ENCODE measurements around the gene NLRX1.
"Not testable (repeated sequence)": the region's sequence is repeated elsewhere in the genome, so short reads cannot be mapped to it uniquely, and the experiment has no call there.

NLRX1 gene

DNA sequence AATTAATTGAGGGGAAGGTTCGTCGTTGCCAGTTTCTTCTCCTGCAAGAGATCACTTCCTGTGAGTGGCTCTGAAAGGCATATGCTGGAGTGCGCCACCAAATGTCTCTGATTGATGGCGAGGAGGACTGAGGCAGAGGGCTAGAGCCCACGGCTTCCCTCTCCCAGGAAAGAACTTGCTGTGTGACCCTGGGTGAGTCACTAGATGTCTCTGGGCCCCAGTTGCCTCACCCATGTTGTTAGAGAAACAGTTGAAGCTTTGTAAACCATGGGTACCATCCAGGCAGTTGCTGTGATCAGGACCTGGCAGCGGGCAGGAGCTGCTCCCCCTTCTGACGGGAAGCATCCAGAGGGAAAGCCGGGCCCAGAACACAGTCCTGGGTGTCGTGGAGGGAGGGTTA is 16.5 kb upstream of the NLRX1 start:
- no peak for DNase-seq (ENCODE audit: low read depth)

DNA sequence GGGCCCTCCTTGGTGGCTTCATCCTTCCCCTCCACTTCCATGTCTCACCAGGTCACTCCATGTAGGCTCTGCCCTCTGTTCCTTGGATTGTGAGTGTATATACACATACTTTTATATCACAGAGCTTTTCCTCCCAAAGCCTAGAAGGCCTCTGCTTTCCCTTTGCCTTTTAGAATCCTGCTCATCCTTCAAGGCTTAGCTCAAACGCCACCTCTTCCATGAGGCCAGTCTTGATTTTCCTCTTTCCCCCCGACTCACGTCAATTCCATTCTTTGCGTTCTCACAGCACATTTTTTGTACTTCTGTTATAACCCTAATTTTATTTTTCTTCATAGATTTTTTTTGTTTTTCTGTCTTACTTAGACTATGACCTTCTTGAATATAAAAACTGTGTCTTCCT is 15.9 kb upstream of the NLRX1 start:
- H3K4me3 ChIP-seq (ENCODE audit: low read depth, low read length): no peak overlapping the region
- no peak for DNase-seq (ENCODE audit: low read depth)

More for the DNA sequence above, 16.5 kb upstream of the NLRX1 start:
- no peak overlapping the region for H3K4me3 ChIP-seq (ENCODE audit: low read depth, low read length)

DNA sequence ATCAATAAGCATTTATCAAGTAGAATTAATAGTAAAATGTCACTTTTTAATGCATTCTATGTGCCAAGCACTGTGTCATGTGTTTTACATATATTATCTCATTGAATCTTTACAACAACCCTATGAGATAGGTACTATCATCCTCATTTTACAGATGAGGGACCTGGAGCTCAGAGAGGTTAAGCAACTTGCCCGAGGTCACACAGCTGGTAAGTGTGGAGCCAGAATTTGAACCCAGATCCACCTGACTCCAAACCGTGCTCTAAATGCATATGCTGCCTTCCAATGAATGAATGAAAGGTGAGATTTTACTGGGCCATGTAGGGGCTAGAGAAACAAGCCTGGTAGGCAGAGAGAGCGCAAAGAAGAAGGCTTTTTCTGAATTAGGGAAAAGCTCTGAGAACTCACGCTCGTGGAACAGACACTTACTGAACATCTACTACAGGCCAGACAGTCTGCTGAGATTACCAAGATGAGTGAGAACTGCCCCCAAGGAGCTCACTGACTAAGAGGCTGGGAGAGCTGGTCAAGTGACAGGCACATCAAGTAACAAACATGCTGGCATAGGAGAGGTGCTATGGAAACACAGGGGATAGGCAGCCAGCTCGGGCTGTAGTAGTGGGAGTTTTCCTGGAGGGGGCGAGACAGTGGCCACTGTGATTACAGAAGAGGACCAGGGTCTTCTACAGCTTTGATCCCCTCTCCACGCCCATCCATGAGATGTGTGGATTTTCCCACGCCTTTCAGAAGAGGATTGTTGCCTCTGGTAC is 15.3 kb upstream of the NLRX1 start:
- no peak for DNase-seq (ENCODE audit: low read depth)

DNA sequence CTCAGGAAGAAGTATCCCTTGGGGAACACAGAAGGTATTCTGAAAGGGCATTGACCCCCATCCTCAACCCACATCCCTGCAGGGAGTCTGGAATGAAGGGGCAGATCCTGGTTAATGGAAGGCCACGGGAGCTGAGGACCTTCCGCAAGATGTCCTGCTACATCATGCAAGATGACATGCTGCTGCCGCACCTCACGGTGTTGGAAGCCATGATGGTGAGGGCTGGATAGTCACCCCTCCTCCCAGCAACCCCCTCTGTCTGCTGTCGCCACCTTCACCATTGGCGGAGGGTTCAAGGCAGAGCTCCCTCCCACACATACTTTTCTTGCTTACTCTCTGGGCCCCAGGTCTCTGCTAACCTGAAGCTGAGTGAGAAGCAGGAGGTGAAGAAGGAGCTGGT is 14.3 kb upstream of the NLRX1 start:
- H3K4me3 ChIP-seq (ENCODE audit: low read depth, low read length): no peak overlapping the region
- no peak for DNase-seq (ENCODE audit: low read depth)

More for the DNA sequence above, 15.3 kb upstream of the NLRX1 start:
- no peak overlapping the region for H3K4me3 ChIP-seq (ENCODE audit: low read depth, low read length)

DNA sequence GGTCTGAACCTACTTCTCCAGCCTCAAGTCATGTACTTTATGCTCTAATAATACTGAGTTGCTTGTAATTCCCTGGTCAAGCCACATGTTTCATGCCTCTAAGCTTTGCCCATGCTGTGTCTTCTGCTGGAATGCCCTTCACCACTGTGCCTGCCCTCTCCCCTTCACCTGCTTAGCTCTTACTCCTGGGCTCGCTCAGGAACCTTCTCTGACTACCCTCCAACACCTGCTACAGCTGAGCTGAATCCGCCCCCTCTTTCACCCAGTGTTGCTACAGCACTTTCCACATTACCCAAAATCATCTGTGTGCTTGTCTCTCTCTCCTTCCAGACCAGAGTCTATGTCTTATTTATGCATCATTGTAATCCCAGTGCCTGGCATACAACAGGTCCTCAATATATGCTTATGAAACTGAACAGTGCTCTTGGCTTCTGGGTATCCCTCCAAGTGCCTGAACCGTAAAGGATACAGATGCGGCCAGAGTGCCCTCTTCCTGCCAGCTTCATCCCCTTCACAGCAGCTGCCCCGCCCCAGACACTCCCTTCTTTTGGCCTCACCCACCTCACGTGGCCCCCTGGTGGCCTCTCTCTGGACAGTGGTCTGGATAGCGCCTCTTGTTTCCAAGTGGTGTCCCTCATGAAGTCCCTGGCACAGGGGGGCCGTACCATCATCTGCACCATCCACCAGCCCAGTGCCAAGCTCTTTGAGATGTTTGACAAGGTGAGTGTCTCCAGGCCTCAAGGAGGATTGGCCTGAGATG is 12.6 kb upstream of the NLRX1 start:
- H3K4me3 ChIP-seq (ENCODE audit: low read depth, low read length): no peak overlapping the region
- no peak for DNase-seq (ENCODE audit: low read depth)

DNA sequence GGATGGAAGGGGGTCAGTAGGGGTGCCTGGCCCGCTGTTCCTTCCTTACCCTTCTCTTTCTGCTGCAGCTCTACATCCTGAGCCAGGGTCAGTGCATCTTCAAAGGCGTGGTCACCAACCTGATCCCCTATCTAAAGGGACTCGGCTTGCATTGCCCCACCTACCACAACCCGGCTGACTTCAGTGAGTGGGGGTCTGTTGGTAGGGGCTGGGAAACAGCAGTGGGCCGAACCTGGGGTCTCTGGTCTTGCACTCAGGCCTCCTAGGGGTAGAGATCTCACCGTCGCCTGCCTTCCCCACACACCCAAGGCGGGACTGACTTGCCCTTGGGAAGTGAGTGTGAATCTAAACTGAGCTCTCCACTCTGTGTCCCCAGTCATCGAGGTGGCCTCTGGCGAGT is 12.0 kb upstream of the NLRX1 start:
- H3K4me3 ChIP-seq (ENCODE audit: low read depth, low read length): no peak overlapping the region
- no peak for DNase-seq (ENCODE audit: low read depth)

DNA sequence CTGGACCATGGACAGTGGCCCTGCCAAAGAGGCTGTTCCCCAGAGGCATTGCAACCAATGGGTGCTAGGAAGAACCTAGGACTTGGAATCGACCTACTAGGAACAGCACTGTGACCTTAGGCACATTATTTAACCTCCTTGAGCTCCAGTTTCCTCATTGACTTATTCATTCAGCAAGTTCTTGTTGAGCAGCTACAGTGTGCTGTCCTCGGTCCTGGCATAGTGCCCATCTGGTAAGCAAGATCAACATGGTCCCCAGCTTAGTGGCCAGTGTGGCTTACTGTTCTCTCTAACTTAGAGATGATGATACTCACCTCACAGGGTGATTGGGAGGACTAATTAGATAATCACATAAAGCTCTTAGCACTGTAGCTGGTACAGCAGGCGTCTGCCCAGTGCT is 11.5 kb upstream of the NLRX1 start:
- H3K4me3 ChIP-seq (ENCODE audit: low read depth, low read length): no peak overlapping the region
- no peak for DNase-seq (ENCODE audit: low read depth)

DNA sequence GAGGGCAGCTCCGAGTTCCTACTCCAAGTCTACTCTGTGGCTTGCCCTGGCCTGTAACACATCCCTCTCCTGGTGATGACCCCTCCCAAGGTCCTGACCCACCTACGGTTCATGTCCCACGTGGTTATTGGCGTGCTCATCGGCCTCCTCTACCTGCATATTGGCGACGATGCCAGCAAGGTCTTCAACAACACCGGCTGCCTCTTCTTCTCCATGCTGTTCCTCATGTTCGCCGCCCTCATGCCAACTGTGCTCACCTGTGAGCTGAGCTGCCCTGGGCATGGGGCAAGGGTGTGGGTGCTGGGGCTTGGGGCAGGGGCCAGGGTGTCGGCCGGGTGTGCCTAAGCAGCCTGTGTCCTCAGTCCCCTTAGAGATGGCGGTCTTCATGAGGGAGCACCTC is 10.1 kb upstream of the NLRX1 start:
- no peak for DNase-seq (ENCODE audit: low read depth)

DNA sequence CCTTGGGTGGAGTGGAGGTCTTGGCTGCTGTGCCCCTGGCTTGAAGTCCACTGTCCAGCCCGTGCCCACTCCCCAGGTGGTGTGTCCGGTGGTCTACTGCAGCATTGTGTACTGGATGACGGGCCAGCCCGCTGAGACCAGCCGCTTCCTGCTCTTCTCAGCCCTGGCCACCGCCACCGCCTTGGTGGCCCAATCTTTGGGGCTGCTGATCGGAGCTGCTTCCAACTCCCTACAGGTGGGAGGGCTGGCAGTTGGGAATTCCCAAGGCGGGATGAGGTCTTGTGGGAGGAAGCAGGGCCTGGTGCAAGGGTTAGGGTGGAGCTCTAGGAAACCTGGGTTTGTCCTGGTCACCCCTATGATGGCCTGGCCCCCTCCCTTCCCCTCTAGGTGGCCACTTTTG is 8.4 kb upstream of the NLRX1 start:
- H3K4me3 ChIP-seq (ENCODE audit: low read depth, low read length): no peak overlapping the region
- DNase-seq (ENCODE audit: low read depth): no peak

More for the DNA sequence above, 10.1 kb upstream of the NLRX1 start:
- no peak overlapping the region for H3K4me3 ChIP-seq (ENCODE audit: low read depth, low read length)

DNA sequence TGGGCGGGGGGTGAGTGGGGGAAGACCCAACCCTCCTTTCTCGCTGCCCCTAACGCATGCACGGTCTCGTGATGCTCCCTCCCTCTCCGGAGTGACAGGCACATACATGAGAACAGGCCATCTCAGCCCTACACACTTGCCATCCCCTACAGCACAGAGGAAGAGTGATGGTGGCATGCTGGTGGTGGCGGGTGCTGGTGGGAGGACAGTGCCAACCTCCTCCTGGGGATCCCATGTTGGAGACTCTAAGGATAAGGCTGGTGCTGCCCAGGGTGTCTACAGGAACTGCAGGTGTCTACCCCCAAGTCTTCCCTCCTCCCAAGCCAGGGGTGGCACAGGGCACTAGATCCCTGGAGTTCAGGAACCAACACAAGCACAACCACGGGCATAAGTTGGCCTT is 6.7 kb upstream of the NLRX1 start:
- no peak overlapping the region for H3K4me3 ChIP-seq (ENCODE audit: low read depth, low read length)
- DNase-seq (ENCODE audit: low read depth): no peak

DNA sequence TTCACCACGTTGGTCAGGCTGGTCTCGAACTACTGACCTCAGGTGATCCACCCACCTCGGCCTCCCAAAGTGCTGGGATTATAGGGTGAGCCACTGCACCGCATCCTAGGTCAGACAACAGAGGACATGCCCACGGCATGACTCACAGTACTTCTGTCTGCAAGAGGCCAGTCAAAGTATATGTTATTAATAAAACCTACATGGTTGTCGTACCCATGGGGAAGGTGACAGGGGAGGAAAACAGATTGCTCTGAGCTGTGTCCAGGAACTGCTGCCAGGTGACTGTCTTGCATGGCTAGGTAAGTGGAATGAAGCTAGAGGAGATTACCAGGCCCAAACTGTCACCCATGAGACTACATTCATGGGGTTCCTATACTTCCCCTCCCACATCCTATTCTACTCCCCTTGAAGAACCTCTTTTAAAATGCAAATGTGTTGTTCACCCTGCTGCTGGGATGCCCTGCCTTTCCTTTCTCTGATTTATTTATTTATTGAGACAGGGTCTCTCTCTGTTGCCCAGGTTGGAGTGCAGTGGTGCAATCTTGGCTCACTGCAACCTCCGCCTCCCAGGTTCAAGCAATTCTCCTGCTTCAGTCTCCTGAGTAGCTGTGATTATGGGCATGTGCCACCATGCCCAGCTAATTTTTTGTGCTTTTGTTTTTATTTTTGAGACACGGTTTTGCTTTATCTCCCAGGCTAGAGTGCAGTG is 2.0 kb upstream of the NLRX1 start:
- DNase-seq (ENCODE audit: low read depth): no peak
- H3K4me3 ChIP-seq (ENCODE audit: low read depth, low read length): no peak overlapping the region

DNA sequence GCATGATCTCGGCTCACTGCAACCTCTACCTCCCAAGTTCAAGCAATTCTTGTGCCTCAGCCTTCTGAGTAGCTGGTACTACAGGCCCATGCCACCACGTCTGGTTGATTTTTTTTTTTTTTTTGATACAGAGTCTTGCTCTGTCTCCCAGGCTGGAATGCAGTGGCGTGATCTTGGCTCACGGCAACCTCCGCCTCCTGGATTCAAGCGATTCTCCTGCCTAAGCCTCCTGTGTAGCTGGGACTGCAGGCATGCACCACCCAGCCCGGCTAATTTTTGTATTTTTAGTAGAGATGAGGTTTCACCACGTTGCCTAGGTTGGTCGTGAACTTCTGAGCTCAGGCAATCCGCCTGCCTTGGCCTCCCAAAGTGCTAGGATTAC is 1.5 kb upstream of the NLRX1 start:
- not testable (repeated sequence) for H3K4me3 ChIP-seq (ENCODE audit: low read depth, low read length); DNase-seq (ENCODE audit: low read depth)

DNA sequence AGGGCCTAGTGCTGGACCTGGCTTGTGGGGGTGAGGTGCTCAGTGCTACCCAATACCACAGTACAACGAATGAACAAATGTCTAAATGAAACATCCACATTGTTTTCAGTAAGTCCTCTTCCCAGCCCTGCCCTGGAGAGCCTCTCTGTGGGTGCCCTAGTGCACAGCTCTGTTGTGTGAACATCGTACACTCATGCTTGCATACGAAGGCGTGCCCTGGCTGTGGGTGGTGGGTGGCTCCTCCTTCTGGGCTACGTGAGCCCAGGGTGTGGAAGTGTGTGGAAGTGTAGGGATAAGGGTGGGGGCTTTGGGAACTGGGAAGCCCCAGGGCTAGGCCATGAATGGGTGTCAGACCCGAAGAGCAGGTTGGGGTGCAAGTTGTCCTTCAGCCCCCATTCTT is 592 bp upstream of the NLRX1 start:
- DNase-seq (ENCODE audit: low read depth): no peak
- no peak overlapping the region for H3K4me3 ChIP-seq (ENCODE audit: low read depth, low read length)

DNA sequence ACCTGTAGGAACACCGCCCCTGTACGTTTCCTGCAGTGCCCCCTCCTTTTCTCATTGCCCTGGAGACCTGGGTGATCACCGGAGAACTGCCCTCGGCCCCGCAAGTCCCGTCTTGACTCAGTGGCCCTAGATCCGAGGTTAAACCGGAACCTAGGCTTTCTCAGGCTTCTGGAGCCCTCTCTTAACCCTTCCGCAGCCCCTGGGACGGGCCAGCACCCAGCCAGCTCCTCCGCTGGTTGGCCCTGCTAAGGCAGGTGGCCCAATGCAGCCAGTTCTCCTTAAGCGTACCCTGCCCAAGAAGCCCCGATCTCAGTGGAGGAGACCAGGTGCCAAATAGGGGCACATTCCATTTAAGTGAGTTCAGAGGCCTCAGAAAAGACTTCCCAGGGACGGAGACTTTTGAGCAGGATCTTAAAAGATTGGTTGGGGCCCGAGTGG is 776 bp downstream of the NLRX1 start:
- peak overlapping the region; percentile 62 for H3K4me3 ChIP-seq (ENCODE audit: low read depth, low read length)
- DNase-seq (ENCODE audit: low read depth): no peak

DNA sequence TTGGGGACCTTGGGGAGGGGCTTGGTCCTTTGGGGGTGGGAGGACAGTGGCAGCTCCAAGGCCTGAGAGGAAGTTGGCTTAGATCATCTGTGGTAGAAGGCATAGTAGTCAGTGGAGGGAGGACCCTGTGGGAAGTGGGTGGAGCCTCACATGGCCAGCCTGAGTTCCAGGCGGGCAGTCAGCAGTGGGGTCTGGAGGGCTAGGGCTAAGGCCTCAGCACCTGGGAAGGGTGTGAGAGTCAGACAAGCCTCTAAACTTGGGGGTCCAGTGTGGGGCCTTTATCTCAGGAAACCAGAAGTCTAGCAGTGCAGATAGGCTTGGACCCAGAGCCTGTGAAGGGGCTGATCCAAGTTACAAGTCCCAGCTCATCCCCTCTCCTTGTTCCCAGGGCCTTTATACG is 4.0 kb downstream of the NLRX1 start:
- no peak for DNase-seq (ENCODE audit: low read depth)
- H3K4me3 ChIP-seq (ENCODE audit: low read depth, low read length): no peak overlapping the region

DNA sequence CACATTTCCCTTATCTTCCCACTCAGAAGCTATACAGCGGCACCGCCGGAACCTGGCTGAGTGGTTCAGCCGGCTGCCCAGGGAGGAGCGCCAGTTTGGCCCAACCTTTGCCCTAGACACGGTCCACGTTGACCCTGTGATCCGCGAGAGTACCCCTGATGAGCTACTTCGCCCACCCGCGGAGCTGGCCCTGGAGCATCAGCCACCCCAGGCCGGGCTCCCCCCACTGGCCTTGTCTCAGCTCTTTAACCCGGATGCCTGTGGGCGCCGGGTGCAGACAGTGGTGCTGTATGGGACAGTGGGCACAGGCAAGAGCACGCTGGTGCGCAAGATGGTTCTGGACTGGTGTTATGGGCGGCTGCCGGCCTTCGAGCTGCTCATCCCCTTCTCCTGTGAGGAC is 4.9 kb downstream of the NLRX1 start:
- no peak for DNase-seq (ENCODE audit: low read depth)
- no peak overlapping the region for H3K4me3 ChIP-seq (ENCODE audit: low read depth, low read length)

DNA sequence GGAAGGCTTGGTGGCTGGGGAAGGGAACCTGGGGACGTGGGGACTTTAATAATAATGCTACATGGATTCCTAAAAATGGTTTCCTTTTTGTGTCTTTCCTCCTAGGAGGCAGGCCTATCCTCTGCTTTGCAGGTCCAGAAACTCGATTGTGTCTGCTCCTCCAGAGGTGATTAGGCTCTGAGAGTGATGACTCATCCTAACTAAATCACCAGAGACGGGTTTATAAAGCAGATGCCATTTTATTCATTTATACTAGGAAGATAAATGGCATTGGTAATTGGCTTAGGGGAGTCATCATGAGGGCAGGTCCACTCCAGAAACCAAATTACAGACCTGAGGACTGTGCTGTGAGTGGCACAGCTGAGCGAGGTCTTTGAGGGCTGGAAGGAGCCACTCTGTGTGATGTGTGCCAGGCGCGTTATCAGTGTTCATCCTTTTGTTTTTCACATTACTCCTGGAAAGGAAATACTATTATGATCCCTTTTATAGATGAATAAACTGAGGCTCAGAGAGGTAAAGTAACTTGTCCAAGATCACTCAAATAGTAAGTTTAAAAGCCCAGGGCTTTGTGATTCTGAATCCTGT is 7.1 kb downstream of the NLRX1 start:
- no peak for DNase-seq (ENCODE audit: low read depth)
- H3K4me3 ChIP-seq (ENCODE audit: low read depth, low read length): no peak overlapping the region

DNA sequence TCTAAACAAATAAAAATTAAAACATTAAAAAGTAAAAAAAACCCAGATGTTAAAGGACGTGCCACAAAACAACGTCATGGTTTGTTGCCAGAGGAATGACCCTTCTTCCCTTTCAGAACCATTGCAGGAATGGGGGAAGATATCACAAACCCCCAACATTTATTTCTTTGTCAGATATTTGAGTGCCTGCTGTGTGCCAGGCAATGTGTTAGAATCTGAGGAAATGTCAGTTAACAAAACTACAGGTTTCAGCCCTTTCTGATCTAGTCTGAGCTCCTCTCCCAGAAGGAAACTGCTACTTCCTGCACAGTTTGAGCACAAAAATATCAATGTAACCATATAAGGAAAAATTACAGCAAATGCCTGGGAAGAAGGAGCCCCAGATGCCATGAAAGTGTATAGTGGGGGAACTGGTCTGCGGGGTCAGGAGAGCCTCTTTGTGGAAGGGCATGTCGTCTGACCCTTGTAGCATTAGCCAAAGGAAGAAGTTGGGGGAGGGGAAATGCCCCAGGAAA is 9.7 kb downstream of the NLRX1 start:
- no peak for DNase-seq (ENCODE audit: low read depth)
- no peak overlapping the region for H3K4me3 ChIP-seq (ENCODE audit: low read depth, low read length)

DNA sequence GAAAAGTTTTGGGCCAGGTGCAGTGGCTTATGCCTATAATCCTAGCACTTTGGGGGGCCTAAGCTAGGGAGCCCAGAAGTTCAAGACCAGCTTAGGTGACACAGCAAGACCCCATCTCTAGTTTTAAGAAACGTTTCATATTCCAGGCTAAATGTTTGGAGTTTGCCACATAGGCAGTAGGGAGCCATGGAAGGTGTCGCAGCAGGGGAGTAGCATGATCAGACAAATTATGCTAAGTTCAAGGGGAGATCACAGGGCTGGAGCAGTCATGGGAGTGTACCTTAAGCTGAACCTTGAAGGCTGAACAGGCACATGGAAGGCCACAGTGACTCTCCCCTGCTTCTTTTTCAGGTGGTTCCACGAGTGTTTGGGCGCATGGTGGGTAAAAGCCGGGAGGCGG is 10.8 kb downstream of the NLRX1 start:
- no peak overlapping the region for H3K4me3 ChIP-seq (ENCODE audit: low read depth, low read length)
- DNase-seq (ENCODE audit: low read depth): no peak

DNA sequence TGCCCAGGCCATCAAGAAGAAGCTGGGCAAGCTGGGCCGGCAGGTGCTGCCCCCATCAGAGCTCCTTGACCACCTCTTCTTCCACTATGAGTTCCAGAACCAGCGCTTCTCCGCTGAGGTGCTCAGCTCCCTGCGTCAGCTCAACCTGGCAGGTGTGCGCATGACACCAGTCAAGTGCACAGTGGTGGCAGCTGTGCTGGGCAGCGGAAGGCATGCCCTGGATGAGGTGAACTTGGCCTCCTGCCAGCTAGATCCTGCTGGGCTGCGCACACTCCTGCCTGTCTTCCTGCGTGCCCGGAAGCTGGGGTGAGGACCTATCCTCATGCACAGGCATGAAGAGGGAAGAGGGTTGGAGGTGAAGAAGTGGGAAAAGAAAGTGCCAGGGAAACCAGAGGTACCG is 11.5 kb downstream of the NLRX1 start:
- H3K4me3 ChIP-seq (ENCODE audit: low read depth, low read length): no peak overlapping the region
- DNase-seq (ENCODE audit: low read depth): no peak

All from skeletal muscle cell (primary cell).